H9 (cell line): ENCODE measurements around the gene PROK1. TPM values are rescaled to one million over a fixed set of nuclear protein-coding genes. Genes with fewer than 3 reads are reported as not detected.

ENCODE experiments used
- DNase-seq: peaks from one replicate; pipeline ENCODE4 v3.0.0-alpha.2; 2017
- H2AFZ ChIP-seq: one replicate; pipeline ENCODE4 v1.6.1; 2013; ENCODE audit warnings: mild to moderate bottlenecking, low read length, control low read depth, moderate library complexity
- H2AK5ac ChIP-seq: 2 replicates; pipeline ENCODE4 v1.6.1; 2013; ENCODE audit warnings: low read length, control low read depth, mixed read lengths; ENCODE audit not compliant: insufficient read length
- H2BK120ac ChIP-seq: one replicate; pipeline ENCODE4 v1.6.1; 2013; ENCODE audit warnings: low read depth, mild to moderate bottlenecking, low read length, control low read depth, inconsistent platforms; ENCODE audit not compliant: poor library complexity, severe bottlenecking
- H2BK12ac ChIP-seq: 2 replicates; pipeline ENCODE4 v1.6.1; 2013; ENCODE audit warnings: low read length, control low read depth, mixed read lengths, low read depth; ENCODE audit not compliant: insufficient read length
- H2BK15ac ChIP-seq: 2 replicates; pipeline ENCODE4 v1.6.1; 2013; ENCODE audit warnings: low read depth, low read length, control low read depth
- H2BK20ac ChIP-seq: one replicate; pipeline ENCODE4 v1.6.1; 2013; ENCODE audit warnings: low read depth, mild to moderate bottlenecking, low read length, control low read depth, inconsistent platforms; ENCODE audit not compliant: poor library complexity, severe bottlenecking
- H2BK5ac ChIP-seq: 2 replicates; pipeline ENCODE4 v1.6.1; 2013; ENCODE audit warnings: low read length, control low read depth, mixed read lengths; ENCODE audit not compliant: insufficient read length
- H3K14ac ChIP-seq: 2 replicates; pipeline ENCODE4 v1.6.1; 2013; ENCODE audit warnings: low read length, control low read depth; ENCODE audit not compliant: insufficient read depth
- H3K18ac ChIP-seq: 2 replicates; pipeline ENCODE4 v1.6.1; 2013; ENCODE audit warnings: low read depth, mild to moderate bottlenecking, mixed read lengths, low read length, control low read depth; ENCODE audit not compliant: insufficient read length
- H3K23ac ChIP-seq: 2 replicates; pipeline ENCODE4 v1.6.1; 2013; ENCODE audit warnings: low read length, control low read depth, mixed read lengths, low read depth; ENCODE audit not compliant: insufficient read length
- H3K23me2 ChIP-seq: 2 replicates; pipeline ENCODE4 v1.6.1; 2013; ENCODE audit warnings: low read depth, mild to moderate bottlenecking, mixed read lengths, low read length, control low read depth; ENCODE audit not compliant: insufficient read length, poor library complexity, severe bottlenecking
- H3K27ac ChIP-seq: 2 replicates; pipeline ENCODE4 v1.5.1; 2013; ENCODE audit warnings: low read length, control low read depth, mixed read lengths, low read depth; ENCODE audit not compliant: insufficient read length
- H3K27me3 ChIP-seq: 2 replicates; pipeline ENCODE4 v1.6.1; 2013; ENCODE audit warnings: low read length, control low read depth, inconsistent platforms; ENCODE audit not compliant: insufficient read depth
- H3K4ac ChIP-seq: 2 replicates; pipeline ENCODE4 v1.6.1; 2013; ENCODE audit warnings: low read depth, mild to moderate bottlenecking, control low read depth, inconsistent platforms, low read length, moderate library complexity
- H3K4me1 ChIP-seq: 2 replicates; pipeline ENCODE4 v1.6.1; 2013; ENCODE audit warnings: low read length, control low read depth, inconsistent platforms; ENCODE audit not compliant: insufficient read depth
- H3K4me2 ChIP-seq: 2 replicates; pipeline ENCODE4 v1.6.1; 2013; ENCODE audit warnings: low read length, control low read depth, mixed read lengths; ENCODE audit not compliant: insufficient read length, insufficient read depth
- H3K56ac ChIP-seq: 2 replicates; pipeline ENCODE4 v1.6.1; 2013; ENCODE audit warnings: low read depth, mild to moderate bottlenecking, mixed read lengths, low read length, control low read depth; ENCODE audit not compliant: insufficient read length
- H3K79me1 ChIP-seq: 2 replicates; pipeline ENCODE4 v1.6.1; 2013; ENCODE audit warnings: low read depth, mild to moderate bottlenecking, moderate library complexity, low read length, control low read depth, inconsistent platforms; ENCODE audit not compliant: insufficient read depth, poor library complexity, severe bottlenecking
- H3K79me2 ChIP-seq: 2 replicates; pipeline ENCODE4 v1.6.1; 2013; ENCODE audit warnings: low read length, control low read depth, inconsistent platforms; ENCODE audit not compliant: insufficient read depth
- H3K9ac ChIP-seq: 2 replicates; pipeline ENCODE4 v1.6.1; 2013; ENCODE audit warnings: low read length, control low read depth, mixed read lengths; ENCODE audit not compliant: insufficient read length; ENCODE audit errors: extremely low read depth
- H3K9me3 ChIP-seq: one replicate; pipeline ENCODE4 v1.6.1; 2013; ENCODE audit warnings: low read depth, low read length, inconsistent platforms; ENCODE audit not compliant: control insufficient read depth
- H3T11ph ChIP-seq: one replicate; pipeline ENCODE4 v1.6.1; 2013; ENCODE audit warnings: mild to moderate bottlenecking, low read length, control low read depth, inconsistent platforms
- H4K20me1 ChIP-seq: one replicate; pipeline ENCODE4 v1.6.1; 2013; ENCODE audit not compliant: control insufficient read depth, insufficient read length, insufficient read depth
- H4K5ac ChIP-seq: 2 replicates; pipeline ENCODE4 v1.6.1; 2013; ENCODE audit warnings: low read depth, mild to moderate bottlenecking, mixed read lengths, low read length, control low read depth; ENCODE audit not compliant: insufficient read length
- H4K8ac ChIP-seq: replicated peaks from 2 replicates; pipeline ENCODE4 v1.6.1; 2013; ENCODE audit warnings: low read length, control low read depth, mixed read lengths, low read depth; ENCODE audit not compliant: insufficient read length
- H4K91ac ChIP-seq: 2 replicates; pipeline ENCODE4 v1.6.1; 2013; ENCODE audit warnings: low read depth, mild to moderate bottlenecking, moderate library complexity, mixed read lengths, low read length, control low read depth; ENCODE audit not compliant: insufficient read length
- H3K27ac Mint-ChIP-seq, 3 experiments: 2 replicates in 2 of 3; 3 replicates in 1 of 3; pipeline ENCODE4 v1.8.0; 2020 to 2021; ENCODE audit warnings: mixed read lengths in 3 of 3, mild to moderate bottlenecking in 1 of 3, moderate library complexity in 1 of 3
- H3K27me3 Mint-ChIP-seq: 2 replicates; pipeline ENCODE4 v1.8.0; 2021; ENCODE audit warnings: low read depth, mild to moderate bottlenecking, moderate library complexity, mixed read lengths
- H3K36me3 Mint-ChIP-seq, 3 experiments: 2 replicates in 2 of 3; 3 replicates in 1 of 3; pipeline ENCODE4 v1.8.0; 2020 to 2021; ENCODE audit warnings: low read depth in 3 of 3, mixed read lengths in 3 of 3; ENCODE audit not compliant: insufficient read depth in 1 of 3
- H3K4me1 Mint-ChIP-seq, 2 experiments: 2 replicates each; pipeline ENCODE4 v1.8.0; 2020; ENCODE audit warnings: mixed read lengths in 2 of 2
- H3K4me3 Mint-ChIP-seq, 2 experiments: 2 replicates in 1 of 2; 3 replicates in 1 of 2; pipeline ENCODE4 v1.8.0; 2020 to 2021; ENCODE audit warnings: mild to moderate bottlenecking in 2 of 2, mixed read lengths in 2 of 2, moderate library complexity in 1 of 2
- H3K9me3 Mint-ChIP-seq, 2 experiments: 2 replicates in 1 of 2; 3 replicates in 1 of 2; pipeline ENCODE4 v1.8.0; 2020; ENCODE audit warnings: mild to moderate bottlenecking in 2 of 2, mixed read lengths in 2 of 2, moderate library complexity in 1 of 2
- CTCF ChIP-seq: fragments of 200-600 bp; sonication (generic); conservative IDR thresholded peaks from 3 replicates; pipeline ENCODE4 v1.8.0; 2021; ENCODE audit warnings: antibody characterized with exemption, mild to moderate bottlenecking
- WGBS: extraction: QIAGEN DNeasy Blood & Tissue Kit; methylation state at CpG from one replicate; pipeline ENCODE4 v1.1.7; 2013; ENCODE audit warnings: missing lambda C conversion rate, low lambda C conversion rate, mixed read lengths; ENCODE audit not compliant: insufficient read length; ENCODE audit errors: extremely low coverage; 5-methylcytosine and 5-hydroxymethylcytosine counted together
- total RNA-seq: library from RNA; stranded (reverse); gene quantifications from 2 replicates; pipeline ENCODE4 v1.2.1, GENCODE V29; 2021

Gene PROK1
- total RNA-seq, 1 experiment from 2014 or later: not detected

GRCh38 chr1:110482662-110483307 lies 31.8 kb downstream of the PROK1 start:
- no peak overlapping the region for H4K8ac ChIP-seq
- H3K79me1 ChIP-seq: no peaks in the 10 kb centered on the region
- H4K5ac ChIP-seq: no peak overlapping the region
- Mint-ChIP-seq H3K4me1 (peaks cover 32 to 33% of the 10 kb centered on the region in 2 experiments), H3K4me3 (no peak overlapping the region; a peak in 2 of 5 replicates), H3K9me3 (no peaks in the 10 kb centered on the region), H3K36me3 (no peaks in the 10 kb centered on the region), H3K27ac (no peak overlapping the region), H3K27me3 (peaks cover 3% of the 10 kb centered on the region; the same call in 1 of the 2 replicates)
- H3K23ac ChIP-seq: no peak overlapping the region
- peak; percentile 60 for DNase-seq
- H3K56ac ChIP-seq: no peak overlapping the region
- no peaks in the 10 kb centered on the region for H3K23me2 ChIP-seq
- TF ChIP-seq CTCF: no peak; the same call in 2 of the 3 replicates
- H3T11ph ChIP-seq: no peak overlapping the region
- H3K4me2 ChIP-seq: no peak overlapping the region
- no peak overlapping the region for H3K18ac ChIP-seq
- H3K27me3 ChIP-seq: no peaks in the 10 kb centered on the region
- no peaks in the 10 kb centered on the region for H4K20me1 ChIP-seq
- no peak overlapping the region for H4K91ac ChIP-seq
- WGBS: no CpG with 5 or more reads among the region's 18 CpGs
- no peak overlapping the region for H3K14ac ChIP-seq
- H3K4me1 ChIP-seq: no peaks in the 10 kb centered on the region
- no peak overlapping the region for H2BK5ac ChIP-seq
- no peaks in the 10 kb centered on the region for H3K79me2 ChIP-seq
- H3K9ac ChIP-seq: no peak overlapping the region
- no peaks in the 10 kb centered on the region for H3K9me3 ChIP-seq
- H2BK120ac ChIP-seq: no peak overlapping the region
- H2AFZ ChIP-seq: no peak overlapping the region
- no peak overlapping the region for H2AK5ac ChIP-seq
- no peak overlapping the region for H2BK20ac ChIP-seq
- H3K4ac ChIP-seq: no peak overlapping the region
- no peak overlapping the region for H2BK15ac ChIP-seq
- H2BK12ac ChIP-seq: no peak overlapping the region
- H3K27ac ChIP-seq: no peak overlapping the region
